PFSK-1 (cell line): ENCODE results near the gene MEGF11.

ENCODE experiments used
- REST ChIP-seq, 2 experiments: IDR thresholded peaks; 2 replicates each; pipeline versions ENCODE4 v1.6.1 to v1.8.0; 2011 to 2012; ENCODE audit warnings: low read depth in 2 of 2, low read length in 2 of 2, control low read depth in 1 of 2, inconsistent platforms in 1 of 2, mild to moderate bottlenecking in 1 of 2, moderate library complexity in 1 of 2; ENCODE audit not compliant: insufficient read depth in 1 of 2
- TAF1 ChIP-seq: IDR thresholded peaks from 2 replicates; pipeline ENCODE4 v1.6.1; 2012; ENCODE audit warnings: low read length, control low read depth, borderline replicate concordance; ENCODE audit not compliant: insufficient read depth

DNA sequence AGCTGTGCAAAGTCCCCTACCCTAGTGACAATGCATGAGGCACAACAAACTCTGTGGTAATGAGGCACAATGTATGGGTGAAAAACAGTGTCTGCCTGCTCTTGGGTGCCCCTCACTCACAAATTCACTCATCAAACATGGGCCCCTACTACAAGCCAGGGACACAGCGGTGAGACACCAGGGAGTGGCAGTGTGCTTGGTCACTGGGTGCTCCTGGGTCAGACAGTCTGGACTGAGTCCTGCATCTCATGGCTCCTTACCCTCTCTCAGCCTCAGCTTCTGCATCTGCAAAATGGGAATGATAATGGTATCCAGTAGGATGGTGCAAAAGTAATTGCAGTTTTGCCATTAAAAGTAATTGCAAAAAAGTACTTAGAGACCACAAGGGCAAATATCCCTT, 184.7 kb downstream of the MEGF11 start:
- no peak for TF ChIP-seq REST (IDR thresholded peaks at IDR 0.05; ENCODE audit: insufficient read depth in 1 of 2, low read depth in 2 of 2, low read length in 2 of 2)
- TF ChIP-seq TAF1 = no peak
